ENCODE measurements around the gene CBLB. TPM values are rescaled to one million over a fixed set of nuclear protein-coding genes. Genes with fewer than 3 reads are reported as not detected.

The CBLB gene
- total RNA-seq, 6 experiments from 2014 or later = 9.4 to 21.4 (median 18.2) TPM

DNA sequence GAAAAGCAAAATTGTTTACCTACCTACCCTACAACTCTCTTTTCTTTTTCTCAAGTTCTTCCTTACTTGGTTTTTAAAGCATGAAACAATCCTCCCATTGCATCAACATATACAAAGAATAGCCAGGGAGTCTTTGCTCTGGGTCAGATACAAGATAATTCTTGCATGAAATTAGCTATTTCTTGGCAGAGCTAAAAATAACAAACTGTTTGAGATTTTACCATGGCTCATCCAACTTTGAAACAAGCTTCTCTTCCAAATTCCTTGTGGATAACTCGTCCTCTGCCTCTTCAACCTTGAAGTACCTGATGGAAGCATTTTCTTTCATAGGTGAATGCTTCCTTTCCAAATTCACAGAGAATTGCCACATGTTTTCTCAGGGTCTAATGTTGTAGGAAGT is 9.2 kb upstream of the CBLB start:
- Histone ChIP-seq H3K27ac (no peak overlapping the region), H3K9me3 (no peaks in the 10 kb centered on the region), H3K4me3 (no peak overlapping the region), H3K4me1 (no peaks in the 10 kb centered on the region), H3K36me3 (no peaks in the 10 kb centered on the region), H3K27me3 (no peaks in the 10 kb centered on the region)
- ATAC-seq (no peak), DNase-seq (no peak)
- TF ChIP-seq, protein P1, sequence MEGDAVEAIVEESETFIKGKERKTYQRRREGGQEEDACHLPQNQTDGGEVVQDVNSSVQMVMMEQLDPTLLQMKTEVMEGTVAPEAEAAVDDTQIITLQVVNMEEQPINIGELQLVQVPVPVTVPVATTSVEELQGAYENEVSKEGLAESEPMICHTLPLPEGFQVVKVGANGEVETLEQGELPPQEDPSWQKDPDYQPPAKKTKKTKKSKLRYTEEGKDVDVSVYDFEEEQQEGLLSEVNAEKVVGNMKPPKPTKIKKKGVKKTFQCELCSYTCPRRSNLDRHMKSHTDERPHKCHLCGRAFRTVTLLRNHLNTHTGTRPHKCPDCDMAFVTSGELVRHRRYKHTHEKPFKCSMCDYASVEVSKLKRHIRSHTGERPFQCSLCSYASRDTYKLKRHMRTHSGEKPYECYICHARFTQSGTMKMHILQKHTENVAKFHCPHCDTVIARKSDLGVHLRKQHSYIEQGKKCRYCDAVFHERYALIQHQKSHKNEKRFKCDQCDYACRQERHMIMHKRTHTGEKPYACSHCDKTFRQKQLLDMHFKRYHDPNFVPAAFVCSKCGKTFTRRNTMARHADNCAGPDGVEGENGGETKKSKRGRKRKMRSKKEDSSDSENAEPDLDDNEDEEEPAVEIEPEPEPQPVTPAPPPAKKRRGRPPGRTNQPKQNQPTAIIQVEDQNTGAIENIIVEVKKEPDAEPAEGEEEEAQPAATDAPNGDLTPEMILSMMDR (IDR thresholded peaks at IDR 0.05) = no peak
- TF ChIP-seq POLR2A (IDR thresholded peaks at IDR 0.05) = no peak
- intact Hi-C loops (cut with DNase I) = no loop called here
- 63% methylated on average over 1 of the region's 1 CpG for WGBS (ENCODE audit: insufficient coverage, low coverage, low lambda C conversion rate, missing lambda C conversion rate)

DNA sequence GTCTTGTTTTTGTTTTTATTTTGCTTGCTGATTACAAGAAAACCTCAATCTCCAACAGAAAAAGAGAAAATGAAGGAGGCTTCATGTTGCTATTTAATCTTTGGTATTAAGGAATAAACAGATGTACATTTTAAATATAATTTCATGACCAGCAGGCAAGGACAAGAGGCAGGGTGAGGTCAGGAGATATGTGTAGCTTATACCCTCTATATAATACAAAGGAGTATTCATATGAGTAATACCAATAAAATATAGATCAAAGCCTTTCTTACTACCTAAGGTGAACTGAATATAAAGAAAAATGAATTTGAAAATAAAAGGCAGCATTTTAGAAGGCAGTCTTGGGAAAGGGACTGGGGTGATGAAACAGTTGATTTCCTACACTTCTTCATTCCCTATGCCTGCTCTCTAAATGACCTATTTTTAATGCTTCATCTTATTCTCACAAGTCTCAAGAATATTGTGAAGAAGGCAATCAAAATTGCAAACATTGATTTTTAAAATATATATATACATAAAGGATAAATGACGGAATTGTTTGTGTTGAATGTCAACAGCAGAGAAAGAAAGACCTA is 8.6 kb upstream of the CBLB start:
- Histone ChIP-seq H3K4me1 (no peaks in the 10 kb centered on the region), H3K36me3 (no peaks in the 10 kb centered on the region), H3K9me3 (no peaks in the 10 kb centered on the region), H3K27ac (no peak overlapping the region), H3K27me3 (no peaks in the 10 kb centered on the region), H3K4me3 (no peak overlapping the region)
- TF ChIP-seq, protein P1 (IDR thresholded peaks at IDR 0.05) = no peak
- no peak for TF ChIP-seq POLR2A (IDR thresholded peaks at IDR 0.05)
- intact Hi-C loops (cut with DNase I) = no loop called here
- ATAC-seq = no peak
- 88% methylated on average over 1 of the region's 1 CpG for WGBS (ENCODE audit: insufficient coverage, low coverage, low lambda C conversion rate, missing lambda C conversion rate)
- no peak for DNase-seq

DNA sequence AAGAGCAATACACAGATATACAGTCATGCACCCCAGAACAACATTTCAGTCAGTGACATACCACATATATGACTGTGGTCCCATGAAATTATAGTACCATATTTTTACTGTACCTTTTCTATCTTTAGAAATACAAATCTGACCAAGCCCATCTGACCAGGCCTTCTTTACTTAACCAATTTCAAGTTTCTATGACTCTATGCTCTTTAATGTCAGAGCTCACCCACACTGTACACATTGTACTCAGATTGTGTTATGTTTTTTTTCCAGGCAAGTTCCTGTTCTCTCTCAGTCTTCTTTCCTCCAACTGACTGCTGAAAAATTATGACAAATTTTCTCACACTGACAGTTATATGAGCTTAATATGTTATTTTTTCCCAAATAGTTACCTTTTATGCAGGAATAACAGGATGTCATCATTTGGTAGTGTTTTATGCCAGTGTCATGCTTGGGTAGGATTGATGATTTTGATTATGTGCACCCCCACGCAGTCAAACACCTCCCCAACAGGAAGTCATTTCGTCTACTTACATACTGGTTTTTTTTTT is 8.0 kb upstream of the CBLB start:
- no peaks in the 10 kb centered on the region for H3K27me3 ChIP-seq
- H3K4me3 ChIP-seq = no peak overlapping the region
- WGBS (ENCODE audit: insufficient coverage, low coverage, low lambda C conversion rate, missing lambda C conversion rate) = 25% methylated on average over 2 of the region's 2 CpGs
- no peaks in the 10 kb centered on the region for H3K4me1 ChIP-seq
- H3K27ac ChIP-seq = no peak overlapping the region
- ATAC-seq (peak; percentile 24 to 61 (median 28)), DNase-seq (no peak)
- intact Hi-C loops (cut with DNase I) = no loop called here
- TF ChIP-seq, protein P1 (IDR thresholded peaks at IDR 0.05) = no peak
- no peak for TF ChIP-seq POLR2A (IDR thresholded peaks at IDR 0.05)
- H3K9me3 ChIP-seq = no peaks in the 10 kb centered on the region
- H3K36me3 ChIP-seq = no peaks in the 10 kb centered on the region

DNA sequence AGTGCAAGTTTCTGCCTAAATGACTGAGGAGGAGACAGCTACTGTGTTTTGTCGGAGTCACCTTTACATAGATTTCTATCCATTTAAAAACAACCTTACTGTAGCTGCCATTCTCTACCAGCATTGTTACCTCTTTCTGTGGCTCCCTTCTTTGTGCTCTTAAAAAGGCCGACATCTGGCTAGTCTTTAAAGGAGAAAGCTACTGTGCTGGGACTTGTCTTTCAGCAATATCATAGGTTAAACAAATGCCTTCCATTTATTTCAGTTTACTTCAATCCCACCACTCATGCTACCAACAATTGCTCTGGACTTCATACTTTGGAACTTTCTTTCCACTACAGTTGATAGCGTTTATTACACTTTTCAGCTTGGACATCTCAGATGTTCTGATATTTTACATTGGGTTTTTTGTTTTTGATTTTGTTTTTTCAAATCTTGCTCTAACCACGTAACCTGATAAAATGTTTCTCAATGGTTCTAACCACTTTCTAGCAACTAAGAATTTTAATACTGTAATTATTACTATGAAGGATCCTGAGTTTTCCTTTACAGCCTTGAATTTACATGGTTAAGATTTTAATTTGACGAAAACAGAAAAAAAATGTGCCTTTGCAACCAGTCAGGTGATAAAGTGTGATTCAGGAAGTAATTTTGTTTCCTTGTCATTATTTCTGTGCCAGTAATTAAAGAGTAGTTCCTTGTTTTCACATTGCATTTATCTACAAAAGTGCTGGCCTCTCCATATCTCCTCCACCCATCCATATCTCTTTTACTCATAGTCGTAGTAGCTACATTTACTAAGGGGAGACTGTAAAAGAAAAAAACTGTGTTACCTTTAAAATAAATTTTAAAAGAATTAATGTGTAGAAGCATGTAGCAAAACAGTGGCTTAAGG is 1.3 kb upstream of the CBLB start:
- Histone ChIP-seq H3K36me3 (no peaks in the 10 kb centered on the region), H3K4me1 (peaks cover 2 to 17% (median 8%) of the 10 kb centered on the region in 4 donors), H3K4me3 (peak overlapping the region; percentile 75 to 89 (median 87)), H3K9me3 (no peaks in the 10 kb centered on the region), H3K27ac (peak overlapping the region; percentile 93 to 97 (median 97)), H3K27me3 (no peaks in the 10 kb centered on the region)
- intact Hi-C loops (cut with DNase I) = no loop called here
- DNase-seq (no peak), ATAC-seq (no peak)
- TF ChIP-seq, protein P1 (IDR thresholded peaks at IDR 0.05) = no peak
- TF ChIP-seq POLR2A (IDR thresholded peaks at IDR 0.05) = no peak
- WGBS (ENCODE audit: insufficient coverage, low coverage, low lambda C conversion rate, missing lambda C conversion rate) = 16% methylated on average over 6 of the region's 6 CpGs

All from right lobe of liver (tissue), 6 donors.